ENCODE results near the gene TNFRSF11A. TPM values are rescaled to one million over a fixed set of nuclear protein-coding genes. Genes with fewer than 3 reads are reported as not detected.

TNFRSF11A gene
- total RNA-seq, 1 experiment from 2014 or later: 3.2 TPM

DNA sequence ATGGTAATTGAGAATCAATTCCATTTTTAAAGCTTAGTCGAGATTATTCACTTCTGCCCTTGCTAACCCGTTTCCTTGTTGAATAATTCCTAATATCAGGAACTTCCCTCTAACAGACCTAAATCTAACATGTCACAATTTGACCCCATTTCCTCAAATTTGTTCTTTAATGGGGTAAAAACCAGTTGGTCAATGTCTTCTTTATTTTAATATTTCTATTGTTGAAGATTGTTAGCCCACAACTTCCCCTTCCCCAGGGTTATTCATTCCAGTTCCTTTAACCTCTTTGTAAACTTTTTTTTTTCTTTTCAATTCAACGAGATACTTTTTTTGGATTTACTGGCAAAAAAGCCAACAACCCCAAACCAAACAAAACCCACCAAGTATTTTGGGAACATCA, 7.3 kb downstream of the TNFRSF11A start:
- H3K9me3 ChIP-seq (ENCODE audit: control insufficient read depth in 1 of 2, insufficient read depth in 1 of 2, low read depth in 1 of 2, low read length in 2 of 2): no peaks in the 10 kb centered on the region
- H2AFZ ChIP-seq (ENCODE audit: low read depth, low read length, poor library complexity, severe bottlenecking): no peak overlapping the region
- H4K20me1 ChIP-seq (ENCODE audit: insufficient read depth): no peaks in the 10 kb centered on the region
- BruUV-seq (replicated peaks): no TSS peak
- ATAC-seq (no peak), DNase-seq (ENCODE audit: low read depth, low spot score) (no peak)
- ChIA-PET POLR2A (no interaction called here), CTCF (no interaction called here), RAD21 (ENCODE audit: low non-redundant PET in 1 of 2, low total read pairs in 2 of 2, uncharacterized antibody in 2 of 2, unreplicated experiment in 2 of 2) (no interaction called here)
- H3K36me3 ChIP-seq (ENCODE audit: control insufficient read depth in 1 of 2, insufficient read depth in 2 of 2, low read length in 2 of 2): no peaks in the 10 kb centered on the region
- H3K27ac ChIP-seq (ENCODE audit: low read depth, low read length): no peak overlapping the region
- no peaks in the 10 kb centered on the region for H3K79me2 ChIP-seq (ENCODE audit: insufficient read depth, low read length)
- no peak for TF ChIP-seq SP1 (IDR thresholded peaks at IDR 0.05; ENCODE audit: low read depth)
- no peak for TF ChIP-seq ZNF274 (IDR thresholded peaks at IDR 0.05; ENCODE audit: low read depth, low read length)
- no peak for TF ChIP-seq FOSL1 (IDR thresholded peaks at IDR 0.05; ENCODE audit: low read depth)
- TF ChIP-seq, protein P1, sequence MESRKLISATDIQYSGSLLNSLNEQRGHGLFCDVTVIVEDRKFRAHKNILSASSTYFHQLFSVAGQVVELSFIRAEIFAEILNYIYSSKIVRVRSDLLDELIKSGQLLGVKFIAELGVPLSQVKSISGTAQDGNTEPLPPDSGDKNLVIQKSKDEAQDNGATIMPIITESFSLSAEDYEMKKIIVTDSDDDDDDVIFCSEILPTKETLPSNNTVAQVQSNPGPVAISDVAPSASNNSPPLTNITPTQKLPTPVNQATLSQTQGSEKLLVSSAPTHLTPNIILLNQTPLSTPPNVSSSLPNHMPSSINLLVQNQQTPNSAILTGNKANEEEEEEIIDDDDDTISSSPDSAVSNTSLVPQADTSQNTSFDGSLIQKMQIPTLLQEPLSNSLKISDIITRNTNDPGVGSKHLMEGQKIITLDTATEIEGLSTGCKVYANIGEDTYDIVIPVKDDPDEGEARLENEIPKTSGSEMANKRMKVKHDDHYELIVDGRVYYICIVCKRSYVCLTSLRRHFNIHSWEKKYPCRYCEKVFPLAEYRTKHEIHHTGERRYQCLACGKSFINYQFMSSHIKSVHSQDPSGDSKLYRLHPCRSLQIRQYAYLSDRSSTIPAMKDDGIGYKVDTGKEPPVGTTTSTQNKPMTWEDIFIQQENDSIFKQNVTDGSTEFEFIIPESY (IDR thresholded peaks at IDR 0.05; ENCODE audit: extremely low read depth, insufficient replicate concordance, low read length): no peak
- no peak for TF ChIP-seq EZH2phosphoT487 (IDR thresholded peaks at IDR 0.05; ENCODE audit: borderline replicate concordance)
- peaks cover 5% of the 10 kb centered on the region; the same call in 1 of the 2 replicates for H3K27me3 ChIP-seq (ENCODE audit: insufficient read depth, low read length)
- no peaks in the 10 kb centered on the region; a peak in 1 of 4 replicates for H3K4me1 ChIP-seq (ENCODE audit: control insufficient read depth in 1 of 2, insufficient read depth in 2 of 2, low read length in 2 of 2)
- H3K4me2 ChIP-seq (ENCODE audit: low read length): no peak overlapping the region
- no peaks in the 10 kb centered on the region for H3K9me2 ChIP-seq (ENCODE audit: insufficient read depth)
- H3K4me3 ChIP-seq (replicated peaks in 1 of 2; ENCODE audit: low read depth in 1 of 2, low read length in 2 of 2): no peak overlapping the region
- H3K9ac ChIP-seq (ENCODE audit: low read length): no peak overlapping the region
- intact Hi-C loops (cut with micrococcal nuclease): no loop called here

DNA sequence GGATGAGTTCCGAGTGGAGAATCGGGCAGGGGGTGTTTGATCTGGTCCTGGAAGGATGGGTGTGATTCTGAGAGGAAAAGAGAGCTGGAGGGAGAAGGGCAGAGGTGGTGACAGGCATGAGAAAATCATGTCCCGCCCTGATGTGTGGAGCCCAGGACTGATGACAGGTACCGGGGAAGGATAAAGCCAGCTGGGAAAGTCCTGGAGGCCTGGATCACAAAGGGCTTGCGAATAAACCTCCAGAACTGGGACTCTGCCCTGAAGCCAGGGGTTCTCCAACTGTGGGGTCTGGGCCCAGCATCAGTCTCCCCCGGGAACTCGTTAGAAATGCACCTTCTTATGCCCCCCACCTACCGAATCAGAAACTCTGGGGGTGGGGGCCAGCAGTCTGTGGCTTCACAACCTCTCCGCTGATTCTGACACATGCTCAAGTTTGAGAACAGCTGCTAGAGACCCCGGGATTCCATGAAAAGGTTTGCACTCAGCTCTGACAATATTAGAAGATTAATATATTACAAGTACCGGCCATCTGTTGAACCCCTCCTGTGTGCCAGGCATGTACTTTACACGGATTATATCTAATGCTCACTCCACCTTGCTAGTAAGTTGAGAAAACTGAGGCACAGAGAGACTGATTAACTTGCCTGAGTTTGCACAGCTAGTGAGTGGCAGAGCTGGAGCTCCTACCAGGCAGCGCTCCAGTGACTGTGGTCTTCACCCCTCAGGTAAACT, 8.0 kb downstream of the TNFRSF11A start:
- Histone ChIP-seq H2AFZ (ENCODE audit: low read depth, low read length, poor library complexity, severe bottlenecking) (no peak overlapping the region), H3K79me2 (ENCODE audit: insufficient read depth, low read length) (no peaks in the 10 kb centered on the region), H3K9ac (ENCODE audit: low read length) (no peak overlapping the region), H3K4me3 (replicated peaks in 1 of 2; ENCODE audit: low read depth in 1 of 2, low read length in 2 of 2) (no peak overlapping the region), H4K20me1 (ENCODE audit: insufficient read depth) (no peaks in the 10 kb centered on the region), H3K27me3 (ENCODE audit: insufficient read depth, low read length) (no peaks in the 10 kb centered on the region), H3K9me2 (ENCODE audit: insufficient read depth) (no peaks in the 10 kb centered on the region), H3K27ac (ENCODE audit: low read depth, low read length) (no peak overlapping the region), H3K4me2 (ENCODE audit: low read length) (no peak overlapping the region), H3K9me3 (ENCODE audit: control insufficient read depth in 1 of 2, insufficient read depth in 1 of 2, low read depth in 1 of 2, low read length in 2 of 2) (no peaks in the 10 kb centered on the region), H3K36me3 (ENCODE audit: control insufficient read depth in 1 of 2, insufficient read depth in 2 of 2, low read length in 2 of 2) (no peaks in the 10 kb centered on the region), H3K4me1 (ENCODE audit: control insufficient read depth in 1 of 2, insufficient read depth in 2 of 2, low read length in 2 of 2) (no peaks in the 10 kb centered on the region; a peak in 1 of 4 replicates)
- POLR2A ChIA-PET: no interaction called here
- CTCF ChIA-PET: no interaction called here
- intact Hi-C loops (cut with micrococcal nuclease): no loop called here
- no peak for DNase-seq (ENCODE audit: low read depth, low spot score)
- ATAC-seq: no peak
- BruUV-seq (replicated peaks): no TSS peak
- RAD21 ChIA-PET (ENCODE audit: low non-redundant PET in 1 of 2, low total read pairs in 2 of 2, uncharacterized antibody in 2 of 2, unreplicated experiment in 2 of 2): no interaction called here
- TF ChIP-seq ZNF274 (IDR thresholded peaks at IDR 0.05; ENCODE audit: low read depth, low read length) (no peak), POLR2AphosphoS5 (IDR thresholded peaks at IDR 0.05; ENCODE audit: low read depth, low read length) (no peak), POLR2A (IDR thresholded peaks at IDR 0.05; ENCODE audit: borderline replicate concordance, extremely low read depth, insufficient read depth, insufficient read length) (no peak), SIN3A (IDR thresholded peaks at IDR 0.05; ENCODE audit: low read depth) (no peak), RAD21 (IDR thresholded peaks at IDR 0.05; ENCODE audit: low read depth) (no peak), SRF (IDR thresholded peaks at IDR 0.05; ENCODE audit: low read depth) (no peak), SP1 (IDR thresholded peaks at IDR 0.05; ENCODE audit: low read depth) (no peak)
- TF ChIP-seq, protein P1 (IDR thresholded peaks at IDR 0.05; ENCODE audit: extremely low read depth, insufficient replicate concordance, low read length): no peak
- TF ChIP-seq, protein P2, sequence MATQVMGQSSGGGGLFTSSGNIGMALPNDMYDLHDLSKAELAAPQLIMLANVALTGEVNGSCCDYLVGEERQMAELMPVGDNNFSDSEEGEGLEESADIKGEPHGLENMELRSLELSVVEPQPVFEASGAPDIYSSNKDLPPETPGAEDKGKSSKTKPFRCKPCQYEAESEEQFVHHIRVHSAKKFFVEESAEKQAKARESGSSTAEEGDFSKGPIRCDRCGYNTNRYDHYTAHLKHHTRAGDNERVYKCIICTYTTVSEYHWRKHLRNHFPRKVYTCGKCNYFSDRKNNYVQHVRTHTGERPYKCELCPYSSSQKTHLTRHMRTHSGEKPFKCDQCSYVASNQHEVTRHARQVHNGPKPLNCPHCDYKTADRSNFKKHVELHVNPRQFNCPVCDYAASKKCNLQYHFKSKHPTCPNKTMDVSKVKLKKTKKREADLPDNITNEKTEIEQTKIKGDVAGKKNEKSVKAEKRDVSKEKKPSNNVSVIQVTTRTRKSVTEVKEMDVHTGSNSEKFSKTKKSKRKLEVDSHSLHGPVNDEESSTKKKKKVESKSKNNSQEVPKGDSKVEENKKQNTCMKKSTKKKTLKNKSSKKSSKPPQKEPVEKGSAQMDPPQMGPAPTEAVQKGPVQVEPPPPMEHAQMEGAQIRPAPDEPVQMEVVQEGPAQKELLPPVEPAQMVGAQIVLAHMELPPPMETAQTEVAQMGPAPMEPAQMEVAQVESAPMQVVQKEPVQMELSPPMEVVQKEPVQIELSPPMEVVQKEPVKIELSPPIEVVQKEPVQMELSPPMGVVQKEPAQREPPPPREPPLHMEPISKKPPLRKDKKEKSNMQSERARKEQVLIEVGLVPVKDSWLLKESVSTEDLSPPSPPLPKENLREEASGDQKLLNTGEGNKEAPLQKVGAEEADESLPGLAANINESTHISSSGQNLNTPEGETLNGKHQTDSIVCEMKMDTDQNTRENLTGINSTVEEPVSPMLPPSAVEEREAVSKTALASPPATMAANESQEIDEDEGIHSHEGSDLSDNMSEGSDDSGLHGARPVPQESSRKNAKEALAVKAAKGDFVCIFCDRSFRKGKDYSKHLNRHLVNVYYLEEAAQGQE (IDR thresholded peaks at IDR 0.05; ENCODE audit: low read depth): no peak

Data from HCT116 (cell line).